Esophagus muscularis mucosa (tissue), 4 donors: Measurements from ENCODE around the gene LARP1B. TPM values are rescaled to one million over a fixed set of nuclear protein-coding genes. Genes with fewer than 3 reads are reported as not detected.

Experiments
- DNase-seq: peaks from one replicate; pipeline ENCODE4 v3.0.0-alpha.2; 2017; ENCODE audit errors: extremely low spot score
- H3K27ac ChIP-seq, 4 donors: fragments of 200-600 bp; sonication (generic); replicated peaks in 1 of 4; 1 replicate in 3 of 4; 2 replicates in 1 of 4; pipeline ENCODE4 v1.5.1; 2016 to 2019; ENCODE audit warnings: mild to moderate bottlenecking in 1 of 4
- H3K27me3 ChIP-seq, 4 donors: fragments of 200-600 bp; sonication (generic); one replicate each; pipeline versions ENCODE4 v1.5.1 to v1.6.0; 2016 to 2019
- H3K36me3 ChIP-seq, 4 donors: fragments of 200-600 bp; sonication (generic); one replicate each; pipeline ENCODE4 v1.5.1; 2016 to 2019
- H3K4me1 ChIP-seq, 4 donors: fragments of 200-600 bp; sonication (generic); one replicate each; pipeline ENCODE4 v1.5.1; 2016 to 2019
- H3K4me3 ChIP-seq, 4 donors: fragments of 200-600 bp; sonication (generic); 1 replicate in 2 of 4; 2 replicates in 2 of 4; pipeline ENCODE4 v1.5.1; 2016 to 2019; ENCODE audit warnings: mild to moderate bottlenecking in 4 of 4, moderate library complexity in 1 of 4
- H3K9me3 ChIP-seq, 4 donors: fragments of 200-600 bp; sonication (generic); 1 replicate in 3 of 4; 2 replicates in 1 of 4; pipeline ENCODE4 v1.5.1; 2016 to 2019
- CTCF ChIP-seq, 3 experiments: fragments of 200-600 bp in 2 of 3; fragments of 450-650 bp in 1 of 3; sonication (generic) in 2 of 3; IDR thresholded peaks; one replicate each; pipeline ENCODE4 v1.5.1; 2017 to 2019; ENCODE audit warnings: antibody characterized with exemption in 3 of 3, mild to moderate bottlenecking in 2 of 3, moderate library complexity in 1 of 3
- EP300 ChIP-seq: sonication (generic); formaldehyde crosslinking; IDR thresholded peaks from one replicate; pipeline ENCODE4 v1.6.1; 2017; ENCODE audit warnings: antibody characterized with exemption
- POLR2A ChIP-seq: fragments of 450-650 bp; IDR thresholded peaks from one replicate; pipeline ENCODE4 v1.6.1; 2017; ENCODE audit warnings: antibody characterized with exemption, moderate library complexity, mild to moderate bottlenecking, low read depth
- POLR2AphosphoS5 ChIP-seq, 2 donors: sonication (generic); formaldehyde crosslinking; IDR thresholded peaks; one replicate each; pipeline ENCODE4 v1.6.1; 2017; ENCODE audit warnings: antibody characterized with exemption in 2 of 2
- WGBS: methylation state at CpG from one replicate; pipeline ENCODE4 v1.1.5; 2018; 5-methylcytosine and 5-hydroxymethylcytosine counted together
- intact Hi-C: fragments of 100-400 bp; cut with DNase I; formaldehyde crosslinking; loops from one replicate; pipeline ENCODE4 v1.15.1; 2023
- total RNA-seq, 4 donors: library from RNA; depleted of rRNA; stranded (reverse); fragments of >200 nt; gene quantifications; one replicate each; pipeline versions ENCODE4 v1.1.0 to v1.2.1, GENCODE V29; 2016

Gene LARP1B
- total RNA-seq, 4 donors from 2014 or later: 18.9 to 27.5 (median 24.1) TPM

GRCh38 chr4:128228845-128229795 is 168.0 kb downstream of the LARP1B start:
- 63% methylated on average over 6 of the region's 6 CpGs for WGBS
- Histone ChIP-seq H3K9me3 (no peaks in the 10 kb centered on the region), H3K36me3 (no peaks in the 10 kb centered on the region), H3K4me3 (no peak overlapping the region), H3K27me3 (no peaks in the 10 kb centered on the region), H3K27ac (no peak overlapping the region), H3K4me1 (peaks cover 0 to 10% (median 5%) of the 10 kb centered on the region in 4 donors)
- TF ChIP-seq POLR2A (no peak), CTCF (IDR thresholded peaks at IDR 0.05) (no peak), EP300 (no peak), POLR2AphosphoS5 (IDR thresholded peaks at IDR 0.05) (no peak)
- DNase-seq: no peak
- intact Hi-C loops: no loop called here

- WGBS: 91% methylated on average over 3 of the region's 3 CpGs
- Histone ChIP-seq H3K4me3 (no peak overlapping the region), H3K4me1 (no peaks in the 10 kb centered on the region), H3K9me3 (no peaks in the 10 kb centered on the region), H3K36me3 (no peaks in the 10 kb centered on the region), H3K27me3 (no peaks in the 10 kb centered on the region), H3K27ac (no peak overlapping the region)
- no peak for TF ChIP-seq CTCF (IDR thresholded peaks at IDR 0.05)
- TF ChIP-seq EP300: no peak
- no peak for TF ChIP-seq POLR2AphosphoS5 (IDR thresholded peaks at IDR 0.05)
- TF ChIP-seq POLR2A: no peak
- DNase-seq: no peak
- intact Hi-C loops: no loop called here
Measured at GRCh38 chr4:128232719-128233118, 171.6 kb downstream of the LARP1B start.

DNA sequence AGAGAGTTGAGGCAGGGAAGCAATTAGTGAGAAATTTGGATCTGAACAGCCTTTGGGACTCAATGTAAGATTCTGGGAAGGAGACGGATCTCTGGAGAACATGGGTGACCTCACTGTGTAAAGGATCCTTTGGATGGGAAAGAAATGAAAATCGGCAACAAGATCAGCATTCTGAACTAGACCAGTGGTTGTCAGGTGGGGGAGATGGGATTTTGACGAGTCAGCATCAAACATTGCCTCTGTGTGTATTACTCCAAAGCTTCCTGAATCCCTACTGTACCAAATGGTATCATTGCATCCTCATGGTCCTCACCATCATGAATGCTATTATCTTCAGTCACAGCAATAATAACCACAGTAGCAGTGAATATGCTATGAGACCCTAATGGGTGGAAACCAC is 173.7 kb downstream of the LARP1B start:
- DNase-seq: no peak
- H3K9me3 ChIP-seq: no peaks in the 10 kb centered on the region
- H3K4me1 ChIP-seq: no peaks in the 10 kb centered on the region
- no peak overlapping the region for H3K27ac ChIP-seq
- TF ChIP-seq EP300 (no peak), POLR2AphosphoS5 (IDR thresholded peaks at IDR 0.05) (no peak)
- no peaks in the 10 kb centered on the region for H3K27me3 ChIP-seq
- 90% methylated on average over 3 of the region's 3 CpGs for WGBS
- intact Hi-C loops: no loop called here
- H3K4me3 ChIP-seq: no peak overlapping the region
- H3K36me3 ChIP-seq: no peaks in the 10 kb centered on the region

DNA sequence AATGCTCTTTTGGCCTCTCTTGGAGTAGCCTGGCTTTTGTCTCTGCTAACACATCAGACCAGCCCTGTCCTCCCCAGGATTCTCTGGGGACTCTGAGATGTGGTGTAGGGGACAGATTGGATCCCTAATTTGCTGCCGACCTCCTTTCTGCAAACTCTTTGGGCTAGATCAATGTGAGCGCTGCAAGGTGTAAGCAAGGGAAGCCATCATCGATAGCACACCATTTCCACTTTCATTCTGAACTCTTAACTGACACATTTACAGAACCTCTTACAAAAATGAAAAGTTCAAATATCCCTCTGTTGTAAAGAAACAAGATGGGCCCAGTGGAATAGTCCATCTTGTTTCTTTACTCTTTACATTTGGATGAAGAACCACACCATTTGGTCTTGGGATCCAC is 179.9 kb downstream of the LARP1B start:
- TF ChIP-seq POLR2AphosphoS5 (IDR thresholded peaks at IDR 0.05) (no peak), EP300 (no peak), CTCF (IDR thresholded peaks at IDR 0.05) (no peak), POLR2A (no peak)
- 93% methylated on average over 3 of the region's 3 CpGs for WGBS
- H3K27ac ChIP-seq: peak overlapping the region in 1 of 4 donors; percentile 11
- H3K36me3 ChIP-seq: no peaks in the 10 kb centered on the region
- intact Hi-C loops: no loop called here
- H3K4me1 ChIP-seq: no peaks in the 10 kb centered on the region
- H3K9me3 ChIP-seq: no peaks in the 10 kb centered on the region
- no peaks in the 10 kb centered on the region for H3K27me3 ChIP-seq
- H3K4me3 ChIP-seq: no peak overlapping the region
- DNase-seq: no peak

DNA sequence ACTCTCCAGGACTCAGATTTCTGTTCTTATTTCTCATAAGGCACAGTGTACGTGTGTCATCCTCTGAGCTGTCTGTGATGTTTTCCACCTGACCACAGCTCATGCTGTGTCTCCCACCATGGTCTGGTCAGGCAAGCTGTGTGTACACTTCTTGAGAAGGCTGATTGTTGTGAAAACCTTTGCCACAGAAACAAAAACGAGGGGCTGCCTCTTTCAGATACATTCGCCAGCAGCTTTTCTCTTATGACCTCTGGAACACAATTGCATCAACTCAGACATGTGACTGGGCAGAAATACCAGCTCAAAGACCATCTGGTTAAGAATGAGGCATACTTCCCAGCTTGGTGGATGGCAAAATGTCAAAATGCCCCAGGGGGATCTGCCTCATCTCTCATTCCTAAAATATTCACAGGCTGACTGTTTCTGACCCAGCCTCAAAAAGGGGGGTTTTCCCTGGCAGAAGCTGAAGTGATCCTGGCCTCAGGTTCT is 180.4 kb downstream of the LARP1B start:
- DNase-seq: no peak
- no peak for TF ChIP-seq EP300
- TF ChIP-seq POLR2A: no peak
- TF ChIP-seq POLR2AphosphoS5 (IDR thresholded peaks at IDR 0.05): no peak
- no peak for TF ChIP-seq CTCF (IDR thresholded peaks at IDR 0.05)
- H3K36me3 ChIP-seq: no peaks in the 10 kb centered on the region
- intact Hi-C loops: no loop called here
- H3K9me3 ChIP-seq: no peaks in the 10 kb centered on the region
- no peaks in the 10 kb centered on the region for H3K27me3 ChIP-seq
- no peak overlapping the region for H3K4me3 ChIP-seq
- 41% methylated on average over 3 of the region's 3 CpGs for WGBS
- H3K4me1 ChIP-seq: no peaks in the 10 kb centered on the region
- peak overlapping the region in 1 of 4 donors; percentile 11 for H3K27ac ChIP-seq
